Fibroblast of peridontal ligament (primary cell): ENCODE results near the gene CASP10.
"Not testable (repeated sequence)": the region's sequence is repeated elsewhere in the genome, so short reads cannot be mapped to it uniquely, and the experiment has no call there.

ENCODE experiments used
- DNase-seq: peaks from one replicate; pipeline ENCODE4 v3.0.0-alpha.2; 2010; ENCODE audit errors: extremely low read depth

The CASP10 gene

GRCh38 chr2:201154615-201155399 is 28.1 kb upstream of the CASP10 start:
- DNase-seq = no peak

GRCh38 chr2:201156036-201156435 is 26.9 kb upstream of the CASP10 start:
- DNase-seq = no peak

DNA sequence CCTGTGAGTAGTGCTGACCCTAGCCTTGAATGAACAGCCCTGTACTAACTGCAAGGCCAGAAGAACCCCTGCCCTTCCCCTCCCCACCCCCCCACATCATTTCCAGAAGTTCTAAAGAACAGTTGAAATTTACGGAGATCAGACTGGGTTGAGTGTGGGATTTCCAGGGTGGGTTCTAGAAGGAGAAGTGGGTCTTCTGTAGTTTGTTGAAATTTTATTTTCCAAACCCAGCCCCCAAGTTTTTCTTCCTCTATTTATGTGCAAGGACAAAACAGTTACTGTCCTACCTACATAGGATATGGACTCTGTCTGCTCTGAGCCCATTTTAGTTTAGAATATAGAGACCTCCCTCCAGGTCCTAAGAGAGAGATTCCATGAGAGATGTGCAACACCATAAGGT is 26.3 kb upstream of the CASP10 start:
- no peak for DNase-seq

DNA sequence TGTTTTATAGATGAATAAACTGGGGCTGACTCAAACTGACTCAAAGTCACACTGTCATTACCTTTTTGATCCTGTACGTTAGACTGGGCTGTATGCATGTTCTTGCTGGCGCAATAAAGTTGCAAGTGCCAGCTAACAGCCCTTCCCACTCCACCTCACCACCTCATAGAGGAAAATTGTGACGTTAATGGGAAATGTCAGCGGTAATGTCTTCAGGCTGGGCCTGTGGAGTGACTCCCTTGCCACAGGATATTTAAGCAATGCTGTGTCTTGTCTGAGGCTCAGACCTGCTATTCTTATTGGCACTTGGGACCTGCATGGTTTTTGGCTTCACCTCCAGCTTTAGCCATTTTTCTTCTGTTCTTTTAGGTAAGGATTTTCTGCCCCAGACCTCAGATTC is 25.2 kb upstream of the CASP10 start:
- no peak for DNase-seq

- peak; percentile 89 for DNase-seq
These were observed 24.6 kb upstream of the CASP10 start for GRCh38 chr2:201158111-201158929.

DNA sequence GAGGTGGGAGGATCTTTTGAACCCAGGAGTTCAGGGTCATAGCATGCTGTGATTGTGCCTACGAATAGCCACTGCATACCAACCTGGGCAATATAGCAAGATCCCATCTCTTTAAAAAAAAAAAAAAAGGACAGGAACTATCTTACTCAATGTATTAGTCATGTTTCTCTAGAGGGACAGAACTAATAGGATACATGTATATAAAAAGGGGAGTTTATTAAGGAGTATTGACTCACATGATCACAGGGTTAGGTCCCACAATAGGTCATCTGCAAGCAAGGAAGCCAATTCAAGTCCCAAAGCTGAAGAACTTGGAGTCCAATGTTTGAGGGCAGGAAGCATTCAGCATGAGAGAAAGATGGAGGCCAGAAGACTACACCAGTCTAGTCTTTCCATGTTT is 18.8 kb upstream of the CASP10 start:
- no peak for DNase-seq

DNA sequence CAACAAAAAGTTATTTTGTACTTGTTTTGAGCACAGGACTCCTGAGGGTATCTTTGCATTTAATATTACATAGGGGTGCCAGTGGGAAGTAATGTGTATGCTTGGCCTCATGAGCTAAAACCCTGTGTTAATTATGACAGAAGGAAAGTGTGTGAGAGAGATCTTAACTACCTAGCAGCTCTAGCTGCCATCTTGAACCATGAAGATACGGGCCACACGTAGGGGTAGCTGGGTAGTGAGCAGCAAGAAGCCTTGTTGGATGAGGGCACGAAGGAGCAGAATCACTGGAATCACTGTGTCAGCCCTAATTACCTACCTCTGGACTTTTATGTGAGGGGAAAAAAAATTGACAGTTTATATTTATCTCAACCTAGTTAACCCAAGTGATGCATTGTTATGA is 15.4 kb upstream of the CASP10 start:
- DNase-seq = no peak

- not testable (repeated sequence) for DNase-seq
These were observed 14.4 kb upstream of the CASP10 start for GRCh38 chr2:201168496-201168895.

GRCh38 chr2:201171259-201171814 is 11.6 kb upstream of the CASP10 start:
- no peak for DNase-seq

DNA sequence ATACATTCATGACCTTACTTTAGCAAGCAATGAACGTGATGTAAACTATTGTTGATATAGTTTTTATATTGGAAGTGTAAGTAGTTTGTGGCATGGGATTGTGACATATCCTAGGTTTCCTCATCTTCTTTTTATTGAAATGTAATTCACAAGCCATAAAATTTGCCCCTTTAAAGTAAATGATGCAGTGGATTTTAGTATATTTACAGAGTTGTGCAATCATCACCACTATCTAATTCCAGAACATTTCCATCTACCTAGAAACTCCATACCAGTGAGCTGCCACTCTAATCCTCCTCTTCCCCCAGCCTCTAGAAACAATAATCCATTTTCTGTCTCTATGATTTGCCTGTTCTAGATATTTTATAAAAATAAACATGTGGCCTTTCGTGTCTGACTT is 10.7 kb upstream of the CASP10 start:
- no peak for DNase-seq

DNA sequence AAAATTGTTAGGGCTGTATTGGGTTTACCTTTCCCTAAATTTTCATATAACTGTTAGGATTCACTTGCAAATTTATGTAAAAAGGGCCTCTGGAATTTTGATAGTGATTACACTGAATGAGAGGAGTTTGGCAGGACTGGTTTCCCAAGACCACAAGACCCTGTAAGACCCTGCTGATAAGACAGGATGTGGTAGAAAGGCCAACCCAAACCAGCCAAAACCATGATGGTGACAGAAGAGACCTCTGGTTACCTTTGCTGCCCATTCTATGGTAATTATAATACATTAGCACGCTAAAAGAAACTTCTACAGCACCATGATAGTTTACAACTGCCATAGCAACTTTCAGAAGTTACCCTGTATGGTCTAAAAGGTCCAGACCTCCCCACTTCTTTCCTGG is 8.3 kb upstream of the CASP10 start:
- DNase-seq = no peak

GRCh38 chr2:201176081-201176481 is 6.9 kb upstream of the CASP10 start:
- no peak for DNase-seq

- no peak for DNase-seq
These were observed 2.9 kb upstream of the CASP10 start for GRCh38 chr2:201180010-201180409.

DNA sequence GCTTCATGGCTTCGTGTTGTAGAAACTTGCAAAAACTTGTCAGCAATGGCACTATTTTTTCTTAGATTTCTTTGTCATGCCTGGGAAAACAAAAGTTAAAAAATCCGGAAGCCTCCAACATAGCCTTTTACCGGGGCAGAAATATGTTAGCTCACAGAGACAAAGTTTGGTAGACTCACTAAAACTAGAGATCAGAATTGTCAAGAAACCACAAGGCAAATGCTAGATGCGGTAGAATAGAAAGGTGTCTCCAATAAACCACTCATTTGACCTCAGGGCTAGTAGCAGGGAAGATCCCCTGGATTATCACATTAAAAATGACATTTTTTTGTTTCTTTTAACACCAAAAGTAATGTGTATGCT is 405 bp downstream of the CASP10 start:
- no peak for DNase-seq

- not testable (repeated sequence) for DNase-seq
These were observed 894 bp downstream of the CASP10 start for GRCh38 chr2:201183835-201184234.

DNA sequence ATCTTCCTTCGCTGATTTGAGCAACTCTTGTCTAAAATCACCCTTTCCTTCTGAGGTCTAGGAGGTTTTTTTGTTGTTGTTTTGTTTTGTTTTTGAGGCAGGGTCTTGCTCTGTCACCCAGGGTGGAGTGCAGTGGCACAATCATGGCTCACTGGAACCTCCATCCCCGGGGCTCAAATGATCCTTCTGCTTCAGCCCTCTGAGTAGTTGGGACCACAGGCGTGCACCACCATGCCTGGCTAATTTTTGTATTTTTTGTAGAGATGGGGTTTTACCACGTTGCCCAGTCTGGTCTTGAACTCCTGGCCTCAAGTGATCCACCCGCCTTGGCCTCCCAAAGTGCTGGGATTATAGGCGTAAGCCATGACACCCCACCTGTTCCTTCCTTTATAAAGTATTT is 1.3 kb downstream of the CASP10 start:
- not testable (repeated sequence) for DNase-seq

DNA sequence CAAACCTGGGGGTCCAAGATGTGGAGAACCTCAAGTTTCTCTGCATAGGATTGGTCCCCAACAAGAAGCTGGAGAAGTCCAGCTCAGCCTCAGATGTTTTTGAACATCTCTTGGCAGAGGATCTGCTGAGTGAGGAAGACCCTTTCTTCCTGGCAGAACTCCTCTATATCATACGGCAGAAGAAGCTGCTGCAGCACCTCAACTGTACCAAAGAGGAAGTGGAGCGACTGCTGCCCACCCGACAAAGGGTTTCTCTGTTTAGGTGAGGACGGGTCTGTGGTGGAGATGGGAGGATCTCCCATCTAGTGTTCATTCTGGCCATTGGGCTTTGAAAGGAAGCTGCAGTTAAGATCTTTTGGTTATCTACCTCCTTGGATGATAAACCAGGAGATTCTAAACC is 2.9 kb downstream of the CASP10 start:
- no peak for DNase-seq

GRCh38 chr2:201186982-201187381 is 4.0 kb downstream of the CASP10 start:
- no peak for DNase-seq

- DNase-seq = no peak
These were observed 5.5 kb downstream of the CASP10 start for GRCh38 chr2:201188449-201188848.

GRCh38 chr2:201191132-201191875 is 8.4 kb downstream of the CASP10 start:
- no peak for DNase-seq

GRCh38 chr2:201194097-201194496 is 11.2 kb downstream of the CASP10 start:
- no peak for DNase-seq

GRCh38 chr2:201195331-201195730 is 12.4 kb downstream of the CASP10 start:
- DNase-seq = no peak
